ENCODE measurements around the gene ZBTB11.

DNA sequence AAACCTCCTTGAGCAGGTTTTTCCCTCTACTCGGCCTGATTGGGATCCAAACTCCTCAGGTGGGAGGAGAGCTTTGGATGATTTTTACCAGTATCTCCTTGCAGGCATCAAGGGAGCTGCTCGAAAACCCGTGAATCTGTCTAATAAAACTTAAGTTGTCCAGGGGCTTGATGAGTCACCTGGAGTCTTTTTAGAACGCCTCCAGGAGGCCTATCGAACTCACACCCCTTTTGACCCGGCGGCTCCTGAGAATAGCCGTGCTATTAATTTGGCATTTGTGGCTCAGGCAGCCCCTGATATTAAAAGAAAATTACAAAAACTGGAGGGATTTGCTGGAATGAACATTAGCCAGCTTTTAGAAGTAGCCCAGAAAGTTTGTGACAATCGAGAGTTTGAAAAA lies 41.6 kb downstream of the ZBTB11 start:
- TF ChIP-seq POLR2AphosphoS5 (IDR thresholded peaks at IDR 0.05; ENCODE audit: low read depth, low read length), result no peak
- TF ChIP-seq POLR2A (IDR thresholded peaks at IDR 0.05; ENCODE audit: low read depth, low read length), result no peak
